HepG2 (cell line): ENCODE data around the gene FOXE3. TPM values are rescaled to one million over a fixed set of nuclear protein-coding genes. Genes with fewer than 3 reads are reported as not detected.

Source experiments
- ATAC-seq: fragments of 200-7000 bp; cut with Tn5 transposase; 3 replicates; pipeline ENCODE4 v1.9.1; 2020; ENCODE audit warnings: mild to moderate bottlenecking, moderate library complexity
- BruUV-seq: library from RNA; stranded (reverse); fragments of 400-500 nt; replicated peaks from 2 replicates; lab custom pipeline; 2021; lab: Mats Ljungman, UMichigan
- CTCF ChIA-PET: fragments of 300-600 bp; formaldehyde crosslinking; extraction: SDS; loops from one replicate; lab custom pipeline; 2021; ENCODE audit warnings: low total read pairs, inconsistent platforms, low intra/inter-chr PET ratio; lab: Yijun Ruan, JAX
- POLR2A ChIA-PET: fragments of 350-600 bp; sonication (Branson Sonifier 250); formaldehyde crosslinking; loops from one replicate; lab custom pipeline; 2020; ENCODE audit warnings: antibody characterized with exemption, inconsistent platforms; lab: Yijun Ruan, JAX
- DNase-seq: peaks from one replicate; pipeline ENCODE4 v3.0.0-alpha.2; 2015; ENCODE audit warnings: low spot score
- FAIRE-seq: peaks from 3 replicates; lab custom pipeline; 2011; peaks lifted over from hg19 to GRCh38; lab: Jason Lieb, UNC
- H2AFZ ChIP-seq: one replicate; pipeline ENCODE4 v1.6.1; 2011; ENCODE audit warnings: low read length, inconsistent platforms
- H3K27ac ChIP-seq: fragments of 300-600 bp; 3 replicates; pipeline ENCODE4 v1.8.0; 2011; ENCODE audit warnings: mixed run types, mild to moderate bottlenecking, mixed read lengths, low read length, inconsistent platforms; ENCODE audit not compliant: insufficient read depth; ENCODE audit errors: extremely low read length
- H3K27me3 ChIP-seq, 2 experiments: fragments of 200-600 bp in 1 of 2; 2 replicates in 1 of 2; 3 replicates in 1 of 2; pipeline versions ENCODE4 v1.6.0 to v1.8.0; 2011; ENCODE audit warnings: low read length in 2 of 2, mild to moderate bottlenecking in 2 of 2, moderate library complexity in 2 of 2, inconsistent platforms in 1 of 2; ENCODE audit not compliant: insufficient read depth in 2 of 2, control insufficient read depth in 1 of 2
- H3K36me3 ChIP-seq, 2 experiments: fragments of 200-600 bp in 1 of 2; replicated peaks in 1 of 2; 2 replicates in 1 of 2; 3 replicates in 1 of 2; pipeline versions ENCODE4 v1.5.1 to v1.8.0; 2011; ENCODE audit warnings: low read length in 2 of 2, inconsistent platforms in 1 of 2; ENCODE audit not compliant: insufficient read depth in 2 of 2, control insufficient read depth in 1 of 2
- H3K4me1 ChIP-seq: 2 replicates; pipeline ENCODE4 v1.5.1; 2012; ENCODE audit warnings: low read length, inconsistent platforms; ENCODE audit not compliant: insufficient read depth
- H3K4me2 ChIP-seq: 2 replicates; pipeline ENCODE4 v1.6.0; 2011; ENCODE audit warnings: low read depth, low read length, inconsistent platforms
- H3K4me3 ChIP-seq, 3 experiments: fragments of 200-600 bp in 1 of 3; sonication (generic), shearing (Covaris generic) in 1 of 3; replicated peaks in 1 of 3; 2 replicates each; pipeline ENCODE4 v1.5.1; 2011 to 2016; ENCODE audit warnings: low read length in 3 of 3, inconsistent platforms in 2 of 3, low read depth in 2 of 3, mild to moderate bottlenecking in 2 of 3, control low read depth in 1 of 3, mixed read lengths in 1 of 3; ENCODE audit not compliant: insufficient read depth in 1 of 3
- H3K79me2 ChIP-seq: one replicate; pipeline ENCODE4 v1.6.1; 2011; ENCODE audit warnings: low read length, inconsistent platforms; ENCODE audit not compliant: insufficient read depth
- H3K9ac ChIP-seq: 2 replicates; pipeline ENCODE4 v1.6.0; 2011; ENCODE audit warnings: mild to moderate bottlenecking, low read depth, low read length, inconsistent platforms; ENCODE audit not compliant: insufficient read depth
- H3K9me3 ChIP-seq: 2 replicates; pipeline ENCODE4 v1.5.1; 2012; ENCODE audit warnings: mild to moderate bottlenecking, low read length
- H4K20me1 ChIP-seq: 2 replicates; pipeline ENCODE4 v1.6.0; 2011; ENCODE audit warnings: inconsistent platforms, mild to moderate bottlenecking, low read length, moderate library complexity; ENCODE audit not compliant: insufficient read depth
- CEBPZ ChIP-seq: IDR thresholded peaks from 2 replicates; pipeline ENCODE4 v1.6.1; 2012; ENCODE audit warnings: low read length, improper control_type of control experiment
- EHMT2 ChIP-seq: fragments of 200-600 bp; sonication (generic); IDR thresholded peaks from 2 replicates; pipeline ENCODE4 v1.7.0; 2017; ENCODE audit warnings: antibody characterized with exemption, low read depth, low read length, borderline replicate concordance
- HOMEZ ChIP-seq: IDR thresholded peaks from 2 replicates; pipeline ENCODE4 v1.6.1; 2016; ENCODE audit warnings: low read depth
- KDM2A ChIP-seq: sonication (generic); formaldehyde crosslinking; IDR thresholded peaks from 2 replicates; pipeline ENCODE4 v1.4.0; 2020; ENCODE audit warnings: low read depth, missing genetic modification reagents, borderline replicate concordance
- KLF13 ChIP-seq: sonication (generic); formaldehyde crosslinking; IDR thresholded peaks from 2 replicates; pipeline ENCODE4 v1.4.0; 2020; ENCODE audit warnings: mild to moderate bottlenecking, missing genetic modification reagents
- PHF21A ChIP-seq: sonication (generic); formaldehyde crosslinking; IDR thresholded peaks from 2 replicates; pipeline ENCODE4 v1.5.0; 2020; ENCODE audit warnings: mild to moderate bottlenecking, missing genetic modification reagents
- REST ChIP-seq, 2 experiments: IDR thresholded peaks; 2 replicates each; pipeline ENCODE4 v1.6.1; 2011 to 2012; ENCODE audit warnings: low read length in 2 of 2, borderline replicate concordance in 1 of 2, low read depth in 1 of 2, mild to moderate bottlenecking in 1 of 2, moderate library complexity in 1 of 2
- WGBS: methylation state at CpG from one replicate; pipeline ENCODE4 v1.1.6; 2017; ENCODE audit warnings: low lambda C conversion rate; 5-methylcytosine and 5-hydroxymethylcytosine counted together
- in situ Hi-C: cut with HindIII; loops from 2 replicates; pipeline ENCODE4 v1.10.0; 2017; ENCODE audit warnings: low pct_unique_long_range_greater_than_20kb; ENCODE audit not compliant: extremely low pct_ligation_motif_present
- intact Hi-C: fragments of 100-400 bp; cut with micrococcal nuclease; formaldehyde crosslinking; loops from one replicate; pipeline ENCODE4 v1.10.0; 2022; ENCODE audit not compliant: unreplicated experiment
- polyA plus RNA-seq, 8 experiments: library from polyadenylated mRNA; depleted of rRNA in 3 of 8; stranded (reverse) in 7 of 8; unstranded in 1 of 8; fragments of >200 nt; fragmentation: Illumina TruSeq in 4 of 8; extraction: Trizol in 4 of 8; gene quantifications; 2 replicates each; pipeline versions ENCODE4 v1.2.1 to v1.2.3, GENCODE V29; 2011 to 2016; ENCODE audit warnings: low read depth in 4 of 8, missing spikeins in 1 of 8, mixed read lengths in 1 of 8; ENCODE audit not compliant: insufficient read depth in 1 of 8
- total RNA-seq, 5 experiments: library from RNA; depleted of rRNA; stranded (reverse); fragments of >200 nt; fragmentation: Illumina TruSeq; extraction: Trizol; gene quantifications; 2 replicates each; pipeline ENCODE4 v1.2.3, GENCODE V29; 2016; ENCODE audit warnings: low read depth in 1 of 5
- TF ChIP-seq, protein P1 (sequence below): IDR thresholded peaks from 2 replicates; pipeline ENCODE4 v1.6.1; 2012; ENCODE audit warnings: low read depth, low read length, improper control_type of control experiment

Gene FOXE3
- total and polyA plus RNA-seq, 2 of the 13 experiments (the other 11 are each of a cell fraction or from before 2014, with no cell fraction given): not detected

DNA sequence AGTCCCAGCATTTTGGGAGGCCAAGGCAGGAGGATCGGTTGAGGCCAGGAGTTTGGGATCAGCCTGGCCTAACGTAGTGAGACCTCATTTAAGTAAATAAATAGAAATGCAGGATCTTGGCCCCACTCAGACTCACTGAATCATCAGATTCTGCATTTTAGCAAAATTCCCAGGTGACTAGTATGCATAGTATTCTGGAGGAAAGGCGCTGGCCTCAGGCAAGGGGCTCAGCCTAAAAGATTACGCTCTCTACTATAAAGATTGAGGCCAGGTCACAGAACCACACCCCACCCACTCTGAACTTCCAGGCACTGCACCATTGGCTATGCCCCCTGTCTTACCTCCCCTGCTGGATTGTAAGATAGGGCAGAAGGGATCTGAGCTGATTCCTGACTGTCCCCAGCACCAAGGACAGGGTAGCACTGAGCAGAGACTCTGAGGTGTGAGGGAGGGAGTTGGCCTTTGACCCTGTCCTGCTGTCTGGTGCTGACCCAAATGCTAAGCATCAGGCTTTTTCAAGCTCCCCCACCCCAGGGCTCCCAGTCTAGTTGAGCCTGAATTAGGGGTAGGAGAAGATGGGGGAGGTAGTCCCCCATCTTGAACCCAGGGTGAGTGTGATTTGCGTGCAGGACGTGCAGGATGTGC is 2.7 kb downstream of the FOXE3 start:
- Histone ChIP-seq H4K20me1 (no peaks in the 10 kb centered on the region), H3K4me2 (no peak overlapping the region), H3K9me3 (no peaks in the 10 kb centered on the region), H3K4me3 (no peak overlapping the region), H3K36me3 (no peaks in the 10 kb centered on the region), H3K9ac (no peak overlapping the region), H3K4me1 (no peaks in the 10 kb centered on the region), H3K27me3 (peaks cover 0 to 3% of the 10 kb centered on the region in 2 experiments; a peak in 1 of 5 replicates), H2AFZ (no peak overlapping the region), H3K79me2 (no peaks in the 10 kb centered on the region), H3K27ac (no peak overlapping the region)
- TF ChIP-seq CEBPZ (no peak), PHF21A (CRISPR knock-in tag) (no peak), HOMEZ (CRISPR knock-in tag) (no peak), KDM2A (CRISPR knock-in tag) (no peak), REST (IDR thresholded peaks at IDR 0.05; ENCODE audit: borderline replicate concordance in 1 of 2, low read depth in 1 of 2, low read length in 2 of 2) (peak in 1 of 2 experiments; percentile 18; a peak in 1 of 4 replicates), KLF13 (CRISPR knock-in tag) (no peak), EHMT2 (no peak)
- TF ChIP-seq, protein P1, sequence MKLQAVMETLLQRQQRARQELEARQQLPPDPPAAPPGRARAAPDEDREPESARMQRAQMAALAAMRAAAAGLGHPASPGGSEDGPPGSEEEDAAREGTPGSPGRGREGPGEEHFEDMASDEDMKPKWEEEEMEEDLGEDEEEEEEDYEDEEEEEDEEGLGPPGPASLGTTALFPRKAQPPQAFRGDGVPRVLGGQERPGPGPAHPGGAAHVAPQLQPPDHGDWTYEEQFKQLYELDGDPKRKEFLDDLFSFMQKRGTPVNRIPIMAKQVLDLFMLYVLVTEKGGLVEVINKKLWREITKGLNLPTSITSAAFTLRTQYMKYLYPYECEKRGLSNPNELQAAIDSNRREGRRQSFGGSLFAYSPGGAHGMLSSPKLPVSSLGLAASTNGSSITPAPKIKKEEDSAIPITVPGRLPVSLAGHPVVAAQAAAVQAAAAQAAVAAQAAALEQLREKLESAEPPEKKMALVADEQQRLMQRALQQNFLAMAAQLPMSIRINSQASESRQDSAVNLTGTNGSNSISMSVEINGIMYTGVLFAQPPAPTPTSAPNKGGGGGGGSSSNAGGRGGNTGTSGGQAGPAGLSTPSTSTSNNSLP: no peak
- ATAC-seq (peak; percentile 49; the same call in 2 of the 3 replicates), DNase-seq (no peak), FAIRE-seq (no peak)
- no TSS peak for BruUV-seq
- CTCF ChIA-PET: no interaction called here
- WGBS: 58% methylated on average over 6 of the region's 6 CpGs
- in situ Hi-C loops: no loop called here
- intact Hi-C loops: no loop called here
- POLR2A ChIA-PET: no interaction called here
